ENCODE measurements around the gene AP3S2.

GRCh38 chr15:89903015-89903857, 9.4 kb upstream of the AP3S2 start:
- no peak for TF ChIP-seq CTCF (conservative IDR thresholded peaks at IDR 0.05; ENCODE audit: low read depth in 2 of 2)
- no peak for TF ChIP-seq EZH2phosphoT487 (IDR thresholded peaks at IDR 0.05; ENCODE audit: unreplicated experiment)
- no peak for TF ChIP-seq POLR2AphosphoS5 (IDR thresholded peaks at IDR 0.05; ENCODE audit: low read depth)
- TF ChIP-seq ZNF331 (CRISPR knock-in tag; IDR thresholded peaks at IDR 0.05; ENCODE audit: low read depth) = no peak
- TF ChIP-seq EZH2 (IDR thresholded peaks at IDR 0.05; ENCODE audit: low read depth, unreplicated experiment) = no peak
- TF ChIP-seq STAT1 (IDR thresholded peaks at IDR 0.05; ENCODE audit: unreplicated experiment) = no peak
- TF ChIP-seq ETS1 (IDR thresholded peaks at IDR 0.05) = no peak
- no peak for TF ChIP-seq REST (IDR thresholded peaks at IDR 0.05; ENCODE audit: unreplicated experiment)
- TF ChIP-seq CREB1 (CRISPR knock-in tag; IDR thresholded peaks at IDR 0.05; ENCODE audit: low read depth) = no peak
- TF ChIP-seq NANOG (IDR thresholded peaks at IDR 0.05; ENCODE audit: borderline replicate concordance) = no peak
- TF ChIP-seq, protein P1, sequence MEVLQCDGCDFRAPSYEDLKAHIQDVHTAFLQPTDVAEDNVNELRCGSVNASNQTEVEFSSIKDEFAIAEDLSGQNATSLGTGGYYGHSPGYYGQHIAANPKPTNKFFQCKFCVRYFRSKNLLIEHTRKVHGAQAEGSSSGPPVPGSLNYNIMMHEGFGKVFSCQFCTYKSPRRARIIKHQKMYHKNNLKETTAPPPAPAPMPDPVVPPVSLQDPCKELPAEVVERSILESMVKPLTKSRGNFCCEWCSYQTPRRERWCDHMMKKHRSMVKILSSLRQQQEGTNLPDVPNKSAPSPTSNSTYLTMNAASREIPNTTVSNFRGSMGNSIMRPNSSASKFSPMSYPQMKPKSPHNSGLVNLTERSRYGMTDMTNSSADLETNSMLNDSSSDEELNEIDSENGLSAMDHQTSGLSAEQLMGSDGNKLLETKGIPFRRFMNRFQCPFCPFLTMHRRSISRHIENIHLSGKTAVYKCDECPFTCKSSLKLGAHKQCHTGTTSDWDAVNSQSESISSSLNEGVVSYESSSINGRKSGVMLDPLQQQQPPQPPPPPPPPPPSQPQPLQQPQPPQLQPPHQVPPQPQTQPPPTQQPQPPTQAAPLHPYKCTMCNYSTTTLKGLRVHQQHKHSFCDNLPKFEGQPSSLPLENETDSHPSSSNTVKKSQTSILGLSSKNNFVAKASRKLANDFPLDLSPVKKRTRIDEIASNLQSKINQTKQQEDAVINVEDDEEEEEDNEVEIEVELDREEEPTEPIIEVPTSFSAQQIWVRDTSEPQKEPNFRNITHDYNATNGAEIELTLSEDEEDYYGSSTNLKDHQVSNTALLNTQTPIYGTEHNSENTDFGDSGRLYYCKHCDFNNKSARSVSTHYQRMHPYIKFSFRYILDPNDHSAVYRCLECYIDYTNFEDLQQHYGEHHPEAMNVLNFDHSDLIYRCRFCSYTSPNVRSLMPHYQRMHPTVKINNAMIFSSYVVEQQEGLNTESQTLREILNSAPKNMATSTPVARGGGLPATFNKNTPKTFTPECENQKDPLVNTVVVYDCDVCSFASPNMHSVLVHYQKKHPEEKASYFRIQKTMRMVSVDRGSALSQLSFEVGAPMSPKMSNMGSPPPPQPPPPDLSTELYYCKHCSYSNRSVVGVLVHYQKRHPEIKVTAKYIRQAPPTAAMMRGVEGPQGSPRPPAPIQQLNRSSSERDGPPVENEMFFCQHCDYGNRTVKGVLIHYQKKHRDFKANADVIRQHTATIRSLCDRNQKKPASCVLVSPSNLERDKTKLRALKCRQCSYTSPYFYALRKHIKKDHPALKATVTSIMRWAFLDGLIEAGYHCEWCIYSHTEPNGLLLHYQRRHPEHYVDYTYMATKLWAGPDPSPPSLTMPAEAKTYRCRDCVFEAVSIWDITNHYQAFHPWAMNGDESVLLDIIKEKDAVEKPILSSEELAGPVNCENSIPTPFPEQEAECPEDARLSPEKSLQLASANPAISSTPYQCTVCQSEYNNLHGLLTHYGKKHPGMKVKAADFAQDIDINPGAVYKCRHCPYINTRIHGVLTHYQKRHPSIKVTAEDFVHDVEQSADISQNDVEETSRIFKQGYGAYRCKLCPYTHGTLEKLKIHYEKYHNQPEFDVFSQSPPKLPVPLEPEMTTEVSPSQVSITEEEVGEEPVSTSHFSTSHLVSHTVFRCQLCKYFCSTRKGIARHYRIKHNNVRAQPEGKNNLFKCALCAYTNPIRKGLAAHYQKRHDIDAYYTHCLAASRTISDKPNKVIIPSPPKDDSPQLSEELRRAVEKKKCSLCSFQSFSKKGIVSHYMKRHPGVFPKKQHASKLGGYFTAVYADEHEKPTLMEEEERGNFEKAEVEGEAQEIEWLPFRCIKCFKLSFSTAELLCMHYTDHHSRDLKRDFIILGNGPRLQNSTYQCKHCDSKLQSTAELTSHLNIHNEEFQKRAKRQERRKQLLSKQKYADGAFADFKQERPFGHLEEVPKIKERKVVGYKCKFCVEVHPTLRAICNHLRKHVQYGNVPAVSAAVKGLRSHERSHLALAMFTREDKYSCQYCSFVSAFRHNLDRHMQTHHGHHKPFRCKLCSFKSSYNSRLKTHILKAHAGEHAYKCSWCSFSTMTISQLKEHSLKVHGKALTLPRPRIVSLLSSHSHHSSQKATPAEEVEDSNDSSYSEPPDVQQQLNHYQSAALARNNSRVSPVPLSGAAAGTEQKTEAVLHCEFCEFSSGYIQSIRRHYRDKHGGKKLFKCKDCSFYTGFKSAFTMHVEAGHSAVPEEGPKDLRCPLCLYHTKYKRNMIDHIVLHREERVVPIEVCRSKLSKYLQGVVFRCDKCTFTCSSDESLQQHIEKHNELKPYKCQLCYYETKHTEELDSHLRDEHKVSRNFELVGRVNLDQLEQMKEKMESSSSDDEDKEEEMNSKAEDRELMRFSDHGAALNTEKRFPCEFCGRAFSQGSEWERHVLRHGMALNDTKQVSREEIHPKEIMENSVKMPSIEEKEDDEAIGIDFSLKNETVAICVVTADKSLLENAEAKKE (CRISPR knock-in tag; IDR thresholded peaks at IDR 0.05) = no peak

Data from GM23338 (cell line).